Measurements from ENCODE around the gene SLC7A1.

DNA sequence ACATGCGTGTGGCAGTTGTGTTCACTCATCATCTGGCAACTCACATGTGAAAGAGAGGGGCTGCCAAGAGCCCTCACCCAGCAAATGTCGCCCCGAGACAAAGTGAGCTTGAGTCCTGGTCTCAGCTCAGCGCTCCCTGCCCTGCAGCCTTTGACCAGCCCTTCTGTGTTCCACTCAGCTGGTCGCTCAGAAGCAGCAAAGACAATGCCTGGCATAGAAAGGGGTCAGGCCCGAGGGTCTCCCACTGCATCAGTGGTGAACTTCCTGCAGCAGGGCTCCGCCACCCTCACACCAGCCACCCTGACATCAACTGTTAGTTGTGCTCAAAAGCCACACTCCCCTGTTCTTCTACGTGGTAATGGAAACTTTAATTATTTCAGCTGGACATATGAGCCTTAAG lies 68.0 kb downstream of the SLC7A1 start:
- TF ChIP-seq CEBPB (IDR thresholded peaks at IDR 0.05; ENCODE audit: low read depth, low read length) (no peak), ELK1 (IDR thresholded peaks at IDR 0.05; ENCODE audit: borderline replicate concordance, low read depth, low read length) (no peak), CTCF (conservative IDR thresholded peaks at IDR 0.05; ENCODE audit: low read depth, low read length) (no peak)
